Activated CD8-positive, alpha-beta T cell treated with anti-CD3 and anti-CD28 coated beads for 36 hours (primary cell): Measurements from ENCODE around the gene CDC42BPB. TPM values are rescaled to one million over a fixed set of nuclear protein-coding genes. Genes with fewer than 3 reads are reported as not detected.

ENCODE experiments used
- ATAC-seq: fragments of 200-7000 bp; cut with Tn5 transposase; one replicate; pipeline ENCODE4 v1.10.0; 2021; ENCODE audit warnings: mild to moderate bottlenecking, moderate library complexity
- CTCF ChIA-PET: fragments of 350-600 bp; sonication (Branson Sonifier 250); formaldehyde crosslinking; loops from one replicate; lab custom pipeline; 2021; ENCODE audit warnings: antibody characterized with exemption; lab: Charles Lee
- POLR2A ChIA-PET: fragments of 350-600 bp; sonication (Branson Sonifier 250); formaldehyde crosslinking; loops from one replicate; lab custom pipeline; 2021; ENCODE audit warnings: antibody characterized with exemption; lab: Charles Lee
- DNase-seq: peaks from one replicate; pipeline ENCODE4 v3.0.0-alpha.2; 2020
- H3K27ac Mint-ChIP-seq: one replicate; pipeline ENCODE4 v1.8.0; 2021; ENCODE audit warnings: mild to moderate bottlenecking, mixed read lengths
- H3K27me3 Mint-ChIP-seq: one replicate; pipeline ENCODE4 v1.8.0; 2021; ENCODE audit warnings: mixed read lengths
- H3K36me3 Mint-ChIP-seq: one replicate; pipeline ENCODE4 v1.8.0; 2021; ENCODE audit warnings: low read depth, mixed read lengths
- H3K4me1 Mint-ChIP-seq: one replicate; pipeline ENCODE4 v1.8.0; 2021; ENCODE audit warnings: low read depth, mixed read lengths
- H3K4me3 Mint-ChIP-seq: one replicate; pipeline ENCODE4 v1.8.0; 2021; ENCODE audit warnings: mild to moderate bottlenecking, moderate library complexity, mixed read lengths
- H3K9me3 Mint-ChIP-seq: one replicate; pipeline ENCODE4 v1.8.0; 2021; ENCODE audit warnings: mixed read lengths
- intact Hi-C: fragments of 100-400 bp; cut with micrococcal nuclease; formaldehyde crosslinking; loops from one replicate; pipeline ENCODE4 v1.10.0; 2022
- total RNA-seq, 2 experiments: library from RNA; stranded (reverse); gene quantifications; one replicate each; pipeline ENCODE4 v1.2.3, GENCODE V29; 2021
- TF ChIP-seq, protein P1 (sequence below): fragments of 200-600 bp; IDR thresholded peaks from one replicate; pipeline ENCODE4 v1.8.0; 2022; ENCODE audit warnings: antibody characterized with exemption, mild to moderate bottlenecking

Gene CDC42BPB
- total RNA-seq, 2 experiments from 2014 or later: 0.72 to 0.96 TPM

DNA sequence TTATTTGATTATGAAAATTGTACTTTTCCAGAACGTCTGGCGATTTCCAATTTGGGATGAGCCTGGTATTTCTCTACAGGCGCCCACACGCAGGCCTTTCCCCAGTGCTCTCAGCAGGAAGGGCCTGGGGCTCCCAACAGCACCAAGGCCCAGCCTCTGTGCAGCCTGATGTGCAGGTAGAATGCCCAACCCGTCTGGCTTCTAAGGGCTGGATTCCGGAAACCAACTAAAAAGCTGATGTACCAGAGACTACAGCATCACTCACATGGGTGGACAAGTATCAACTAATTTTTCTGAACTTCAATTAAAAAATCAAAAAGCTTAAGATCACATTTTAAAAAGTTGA is 25.8 kb downstream of the CDC42BPB start:
- H3K9me3 Mint-ChIP-seq: no peaks in the 10 kb centered on the region
- TF ChIP-seq, protein P1, sequence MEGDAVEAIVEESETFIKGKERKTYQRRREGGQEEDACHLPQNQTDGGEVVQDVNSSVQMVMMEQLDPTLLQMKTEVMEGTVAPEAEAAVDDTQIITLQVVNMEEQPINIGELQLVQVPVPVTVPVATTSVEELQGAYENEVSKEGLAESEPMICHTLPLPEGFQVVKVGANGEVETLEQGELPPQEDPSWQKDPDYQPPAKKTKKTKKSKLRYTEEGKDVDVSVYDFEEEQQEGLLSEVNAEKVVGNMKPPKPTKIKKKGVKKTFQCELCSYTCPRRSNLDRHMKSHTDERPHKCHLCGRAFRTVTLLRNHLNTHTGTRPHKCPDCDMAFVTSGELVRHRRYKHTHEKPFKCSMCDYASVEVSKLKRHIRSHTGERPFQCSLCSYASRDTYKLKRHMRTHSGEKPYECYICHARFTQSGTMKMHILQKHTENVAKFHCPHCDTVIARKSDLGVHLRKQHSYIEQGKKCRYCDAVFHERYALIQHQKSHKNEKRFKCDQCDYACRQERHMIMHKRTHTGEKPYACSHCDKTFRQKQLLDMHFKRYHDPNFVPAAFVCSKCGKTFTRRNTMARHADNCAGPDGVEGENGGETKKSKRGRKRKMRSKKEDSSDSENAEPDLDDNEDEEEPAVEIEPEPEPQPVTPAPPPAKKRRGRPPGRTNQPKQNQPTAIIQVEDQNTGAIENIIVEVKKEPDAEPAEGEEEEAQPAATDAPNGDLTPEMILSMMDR: no peak
- intact Hi-C loops: no loop called here
- ChIA-PET CTCF (no interaction called here), POLR2A (no interaction called here)
- H3K4me1 Mint-ChIP-seq: no peaks in the 10 kb centered on the region
- no peaks in the 10 kb centered on the region for H3K36me3 Mint-ChIP-seq
- no peaks in the 10 kb centered on the region for H3K27me3 Mint-ChIP-seq
- no peak for ATAC-seq
- H3K4me3 Mint-ChIP-seq: no peak overlapping the region
- no peak overlapping the region for H3K27ac Mint-ChIP-seq
- DNase-seq: no peak

DNA sequence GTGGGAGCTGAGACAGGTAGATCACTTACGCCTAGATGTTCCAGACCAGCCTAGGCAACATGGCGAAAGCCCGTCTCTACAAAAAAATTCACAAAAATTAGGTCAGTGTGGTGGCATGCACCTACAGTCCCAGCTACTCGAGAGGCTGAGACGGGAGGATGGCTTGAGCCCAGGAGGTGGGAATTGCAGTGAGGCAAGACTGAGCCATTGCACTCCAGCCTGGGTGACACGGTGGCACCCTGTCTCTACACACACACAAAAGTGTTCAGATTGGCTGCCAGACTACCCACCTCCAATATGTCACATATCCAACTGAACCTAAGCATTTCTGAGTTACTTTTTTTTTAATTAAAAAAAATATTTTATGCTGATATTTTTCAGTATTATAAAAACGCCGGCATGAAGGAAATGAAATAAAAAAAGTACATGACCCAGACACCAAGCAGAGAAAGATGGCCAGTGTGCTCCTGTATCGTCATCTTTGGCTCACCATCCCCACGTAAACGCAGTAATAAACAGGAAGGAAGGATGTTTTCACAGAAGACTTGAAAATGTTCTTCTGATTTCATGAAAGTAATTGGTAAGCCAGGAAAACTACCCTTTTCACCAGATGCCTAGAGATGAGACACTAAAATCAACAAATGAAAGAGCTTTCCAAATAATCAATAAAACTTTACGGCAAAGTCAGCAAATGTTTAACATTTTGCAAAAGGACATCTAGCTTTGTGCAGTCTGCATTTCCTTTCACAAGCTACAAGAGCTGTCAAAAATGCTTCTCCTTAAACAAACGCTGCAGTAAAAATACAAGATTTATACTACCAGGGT is 26.4 kb downstream of the CDC42BPB start:
- no peaks in the 10 kb centered on the region for H3K4me1 Mint-ChIP-seq
- intact Hi-C loops: no loop called here
- ATAC-seq: no peak
- H3K36me3 Mint-ChIP-seq: no peaks in the 10 kb centered on the region
- TF ChIP-seq, protein P1: no peak
- ChIA-PET CTCF (no interaction called here), POLR2A (no interaction called here)
- H3K4me3 Mint-ChIP-seq: no peak overlapping the region
- H3K27ac Mint-ChIP-seq: no peak overlapping the region
- DNase-seq: no peak
- no peaks in the 10 kb centered on the region for H3K9me3 Mint-ChIP-seq
- H3K27me3 Mint-ChIP-seq: no peaks in the 10 kb centered on the region

DNA sequence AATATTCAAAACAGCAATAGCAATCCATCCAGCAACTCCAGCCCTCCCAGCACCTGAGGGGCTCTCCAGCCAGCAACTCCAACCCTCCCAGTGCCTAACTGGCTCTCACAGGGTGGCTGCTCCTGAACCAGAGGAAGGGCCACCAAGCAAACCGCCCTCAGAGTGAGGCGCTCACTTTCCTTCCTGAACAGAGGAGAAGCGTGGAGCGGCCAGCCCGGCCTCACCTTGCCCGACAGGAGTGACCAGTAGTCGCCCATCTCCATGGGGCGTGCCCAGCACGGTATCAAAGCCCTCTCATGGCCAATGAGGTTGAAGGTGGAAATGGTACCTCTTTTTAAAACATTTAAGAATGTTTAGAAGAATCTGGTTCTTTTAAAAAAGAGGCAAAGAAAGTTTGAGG is 27.4 kb downstream of the CDC42BPB start:
- Mint-ChIP-seq H3K4me3 (no peak overlapping the region), H3K4me1 (no peaks in the 10 kb centered on the region), H3K27me3 (peaks cover 3% of the 10 kb centered on the region)

GRCh38 chr14:103028772-103029171 is 28.6 kb downstream of the CDC42BPB start:
- CTCF ChIA-PET: no interaction called here
- POLR2A ChIA-PET: no interaction called here
- H3K4me1 Mint-ChIP-seq: no peaks in the 10 kb centered on the region
- H3K9me3 Mint-ChIP-seq: no peaks in the 10 kb centered on the region
- no peak overlapping the region for H3K4me3 Mint-ChIP-seq
- peaks cover 3% of the 10 kb centered on the region for H3K27me3 Mint-ChIP-seq
- DNase-seq: no peak
- TF ChIP-seq, protein P1: no peak
- intact Hi-C loops: no loop called here
- ATAC-seq: no peak
- H3K27ac Mint-ChIP-seq: no peak overlapping the region
- no peaks in the 10 kb centered on the region for H3K36me3 Mint-ChIP-seq

More for the DNA sequence above, 27.4 kb downstream of the CDC42BPB start:
- ChIA-PET CTCF (no interaction called here), POLR2A (no interaction called here)
- TF ChIP-seq, protein P1: no peak
- no peaks in the 10 kb centered on the region for H3K36me3 Mint-ChIP-seq
- ATAC-seq (no peak), DNase-seq (no peak)
- no peaks in the 10 kb centered on the region for H3K9me3 Mint-ChIP-seq
- no peak overlapping the region for H3K27ac Mint-ChIP-seq
- intact Hi-C loops: no loop called here

GRCh38 chr14:103028161-103028767 is 29.1 kb downstream of the CDC42BPB start:
- no peak for DNase-seq
- Mint-ChIP-seq H3K27ac (no peak overlapping the region), H3K4me3 (no peak overlapping the region), H3K36me3 (no peaks in the 10 kb centered on the region), H3K4me1 (no peaks in the 10 kb centered on the region), H3K9me3 (no peaks in the 10 kb centered on the region), H3K27me3 (peaks cover 3% of the 10 kb centered on the region)
- ChIA-PET CTCF (no interaction called here), POLR2A (no interaction called here)
- ATAC-seq: no peak
- TF ChIP-seq, protein P1: no peak
- intact Hi-C loops: no loop called here
